WTC11 (cell line): ENCODE results near the gene ADD1.

Experiments
- SP1 ChIP-seq: sonication (generic); formaldehyde crosslinking; conservative IDR thresholded peaks from 2 replicates; pipeline ENCODE4 v1.8.1; 2022; ENCODE audit warnings: missing genetic modification reagents
- TF ChIP-seq, protein P1 (sequence below): sonication (generic); formaldehyde crosslinking; IDR thresholded peaks from 2 replicates; pipeline ENCODE4 v1.8.1; 2022; ENCODE audit warnings: low read depth, missing genetic modification reagents, borderline replicate concordance

GRCh38 chr4:2809610-2810180 lies 33.9 kb upstream of the ADD1 start:
- TF ChIP-seq SP1 (CRISPR knock-in tag), result no peak
- TF ChIP-seq, protein P1, sequence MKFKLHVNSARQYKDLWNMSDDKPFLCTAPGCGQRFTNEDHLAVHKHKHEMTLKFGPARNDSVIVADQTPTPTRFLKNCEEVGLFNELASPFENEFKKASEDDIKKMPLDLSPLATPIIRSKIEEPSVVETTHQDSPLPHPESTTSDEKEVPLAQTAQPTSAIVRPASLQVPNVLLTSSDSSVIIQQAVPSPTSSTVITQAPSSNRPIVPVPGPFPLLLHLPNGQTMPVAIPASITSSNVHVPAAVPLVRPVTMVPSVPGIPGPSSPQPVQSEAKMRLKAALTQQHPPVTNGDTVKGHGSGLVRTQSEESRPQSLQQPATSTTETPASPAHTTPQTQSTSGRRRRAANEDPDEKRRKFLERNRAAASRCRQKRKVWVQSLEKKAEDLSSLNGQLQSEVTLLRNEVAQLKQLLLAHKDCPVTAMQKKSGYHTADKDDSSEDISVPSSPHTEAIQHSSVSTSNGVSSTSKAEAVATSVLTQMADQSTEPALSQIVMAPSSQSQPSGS (CRISPR knock-in tag), result no peak
